PC-9 (cell line): Measurements from ENCODE around the gene BCR.

Experiments
- EZH2 ChIP-seq: fragments of 200-600 bp; sonication (generic); IDR thresholded peaks from 2 replicates; pipeline ENCODE4 v1.8.0; 2017; ENCODE audit warnings: antibody characterized with exemption, low read depth
- TF ChIP-seq, protein P1 (sequence below): fragments of 200-600 bp; sonication (generic); conservative IDR thresholded peaks from 2 replicates; pipeline ENCODE4 v1.6.1; 2017; ENCODE audit warnings: mixed run types, antibody characterized with exemption, mild to moderate bottlenecking, moderate library complexity

DNA sequence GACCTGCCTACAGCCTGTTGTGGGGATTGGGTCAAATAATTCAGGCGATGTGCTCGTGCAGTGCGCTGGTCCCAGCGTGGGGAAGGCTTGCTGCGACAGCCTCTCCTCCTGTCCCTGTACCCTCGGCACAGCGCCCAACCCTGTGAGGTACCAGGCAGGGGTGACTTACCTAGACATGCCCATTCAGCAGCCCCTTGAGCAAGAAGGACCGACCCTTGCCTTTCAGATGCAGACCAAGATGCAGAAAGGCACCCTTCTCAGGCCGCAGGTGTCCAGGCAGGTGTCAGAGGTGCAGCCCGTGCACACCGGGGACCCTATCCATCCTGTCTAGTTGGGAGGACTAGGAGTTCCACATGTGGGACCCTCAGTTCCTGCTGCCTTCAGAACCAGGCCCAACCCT lies 102.7 kb downstream of the BCR start:
- TF ChIP-seq, protein P1, sequence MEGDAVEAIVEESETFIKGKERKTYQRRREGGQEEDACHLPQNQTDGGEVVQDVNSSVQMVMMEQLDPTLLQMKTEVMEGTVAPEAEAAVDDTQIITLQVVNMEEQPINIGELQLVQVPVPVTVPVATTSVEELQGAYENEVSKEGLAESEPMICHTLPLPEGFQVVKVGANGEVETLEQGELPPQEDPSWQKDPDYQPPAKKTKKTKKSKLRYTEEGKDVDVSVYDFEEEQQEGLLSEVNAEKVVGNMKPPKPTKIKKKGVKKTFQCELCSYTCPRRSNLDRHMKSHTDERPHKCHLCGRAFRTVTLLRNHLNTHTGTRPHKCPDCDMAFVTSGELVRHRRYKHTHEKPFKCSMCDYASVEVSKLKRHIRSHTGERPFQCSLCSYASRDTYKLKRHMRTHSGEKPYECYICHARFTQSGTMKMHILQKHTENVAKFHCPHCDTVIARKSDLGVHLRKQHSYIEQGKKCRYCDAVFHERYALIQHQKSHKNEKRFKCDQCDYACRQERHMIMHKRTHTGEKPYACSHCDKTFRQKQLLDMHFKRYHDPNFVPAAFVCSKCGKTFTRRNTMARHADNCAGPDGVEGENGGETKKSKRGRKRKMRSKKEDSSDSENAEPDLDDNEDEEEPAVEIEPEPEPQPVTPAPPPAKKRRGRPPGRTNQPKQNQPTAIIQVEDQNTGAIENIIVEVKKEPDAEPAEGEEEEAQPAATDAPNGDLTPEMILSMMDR, result no peak
- no peak for TF ChIP-seq EZH2
